ENCODE results near the gene SYMPK.

Gene SYMPK

GRCh38 chr19:45782820-45783785, 79.8 kb downstream of the SYMPK start:
- no peak for TF ChIP-seq EZH2 (IDR thresholded peaks at IDR 0.05; ENCODE audit: borderline replicate concordance, low read depth, low read length, severe bottlenecking)
- no peak for TF ChIP-seq CTCF (IDR thresholded peaks at IDR 0.05; ENCODE audit: borderline replicate concordance, extremely low read depth, low read length, poor library complexity, severe bottlenecking)
- Histone ChIP-seq H3K36me3 (ENCODE audit: insufficient read depth, low read length) (peaks cover 35% of the 10 kb centered on the region), H3K4me2 (ENCODE audit: insufficient read depth, low read length) (no peak overlapping the region), H3K27ac (ENCODE audit: low read length) (no peak overlapping the region), H3K4me3 (ENCODE audit: low read depth in 1 of 2, low read length in 2 of 2) (no peak overlapping the region), H4K20me1 (ENCODE audit: insufficient read depth, low read length) (peaks cover 39% of the 10 kb centered on the region), H3K9me3 (ENCODE audit: insufficient read depth, low read length, severe bottlenecking) (no peaks in the 10 kb centered on the region), H3K9ac (ENCODE audit: low read depth, low read length) (no peak overlapping the region), H3K79me2 (ENCODE audit: insufficient read depth, low read length) (peaks cover 2% of the 10 kb centered on the region; the same call in 1 of the 2 replicates), H3K4me1 (ENCODE audit: insufficient read depth, low read length) (no peaks in the 10 kb centered on the region), H3K27me3 (ENCODE audit: insufficient read depth, low read length, poor library complexity) (no peaks in the 10 kb centered on the region), H2AFZ (ENCODE audit: low read depth, low read length) (no peak overlapping the region)
- no peak for DNase-seq
- no peak for ATAC-seq (ENCODE audit: insufficient read depth, low read depth)

- peaks cover 39% of the 10 kb centered on the region for H3K36me3 ChIP-seq (ENCODE audit: insufficient read depth, low read length)
- no peak within 1 kb of the TSS for H3K4me3 ChIP-seq (ENCODE audit: low read depth in 1 of 2, low read length in 2 of 2)
- ATAC-seq (ENCODE audit: insufficient read depth, low read depth) (no peak), DNase-seq (no peak)
- H3K9me3 ChIP-seq (ENCODE audit: insufficient read depth, low read length, severe bottlenecking) = no peaks in the 10 kb centered on the region
- no peaks in the 10 kb centered on the region for H3K79me2 ChIP-seq (ENCODE audit: insufficient read depth, low read length)
- H3K9ac ChIP-seq (ENCODE audit: low read depth, low read length) = no peak within 1 kb of the TSS
- no peak within 1 kb of the TSS for H3K4me2 ChIP-seq (ENCODE audit: insufficient read depth, low read length)
- no peaks in the 10 kb centered on the region for H3K4me1 ChIP-seq (ENCODE audit: insufficient read depth, low read length)
- no peaks in the 10 kb centered on the region for H3K27me3 ChIP-seq (ENCODE audit: insufficient read depth, low read length, poor library complexity)
- H2AFZ ChIP-seq (ENCODE audit: low read depth, low read length) = no peak within 1 kb of the TSS
- peaks cover 40% of the 10 kb centered on the region for H4K20me1 ChIP-seq (ENCODE audit: insufficient read depth, low read length)
- no peak for TF ChIP-seq EZH2 (IDR thresholded peaks at IDR 0.05; ENCODE audit: borderline replicate concordance, low read depth, low read length, severe bottlenecking)
- no peak for TF ChIP-seq CTCF (IDR thresholded peaks at IDR 0.05; ENCODE audit: borderline replicate concordance, extremely low read depth, low read length, poor library complexity, severe bottlenecking)
- H3K27ac ChIP-seq (ENCODE audit: low read length) = no peak within 1 kb of the TSS
Measured at GRCh38 chr19:45782162-45782691, 80.7 kb downstream of the SYMPK start, which contains the start of gene DMPK. DMPK (minus strand) TSS chr19:45782490; CDS start chr19:45782352, 138 bp downstream.

- no peak overlapping the region for H3K4me3 ChIP-seq (ENCODE audit: low read depth in 1 of 2, low read length in 2 of 2)
Measured at GRCh38 chr19:45781214-45782161, 81.5 kb downstream of the SYMPK start.

More at GRCh38 chr19:45781214-45782161, 81.5 kb downstream of the SYMPK start:
- Histone ChIP-seq H3K9ac (ENCODE audit: low read depth, low read length) (no peak overlapping the region), H3K4me1 (ENCODE audit: insufficient read depth, low read length) (no peaks in the 10 kb centered on the region), H3K27ac (ENCODE audit: low read length) (no peak overlapping the region), H3K4me2 (ENCODE audit: insufficient read depth, low read length) (no peak overlapping the region), H3K36me3 (ENCODE audit: insufficient read depth, low read length) (peaks cover 38% of the 10 kb centered on the region), H3K9me3 (ENCODE audit: insufficient read depth, low read length, severe bottlenecking) (no peaks in the 10 kb centered on the region), H3K79me2 (ENCODE audit: insufficient read depth, low read length) (no peaks in the 10 kb centered on the region), H4K20me1 (ENCODE audit: insufficient read depth, low read length) (peaks cover 34% of the 10 kb centered on the region), H2AFZ (ENCODE audit: low read depth, low read length) (no peak overlapping the region), H3K27me3 (ENCODE audit: insufficient read depth, low read length, poor library complexity) (no peaks in the 10 kb centered on the region)
- ATAC-seq (ENCODE audit: insufficient read depth, low read depth) (0 out of 3 replicates have a peak, but pooled peaks have one; percentile 19), DNase-seq (no peak)
- TF ChIP-seq CTCF (IDR thresholded peaks at IDR 0.05; ENCODE audit: borderline replicate concordance, extremely low read depth, low read length, poor library complexity, severe bottlenecking) = no peak
- no peak for TF ChIP-seq EZH2 (IDR thresholded peaks at IDR 0.05; ENCODE audit: borderline replicate concordance, low read depth, low read length, severe bottlenecking)
